GM21737 (cell line): ENCODE results near the gene EDN2.

Experiments
- ATAC-seq: cut with Tn5 transposase; IDR thresholded peaks from one replicate; pipeline ENCODE4 v1.9.1; 2021; ENCODE audit warnings: mild to moderate bottlenecking, moderate library complexity; ENCODE audit not compliant: unreplicated experiment

EDN2 gene

GRCh38 chr1:41486053-41486370, 1.5 kb upstream of the EDN2 start:
- ATAC-seq, result no peak

GRCh38 chr1:41485605-41486004, 1.1 kb upstream of the EDN2 start:
- no peak for ATAC-seq

GRCh38 chr1:41483960-41484401, 502 bp downstream of the EDN2 start:
- no peak for ATAC-seq

- no peak for ATAC-seq
Measured at GRCh38 chr1:41483001-41483850, 1.3 kb downstream of the EDN2 start.

GRCh38 chr1:41482001-41482765, 2.3 kb downstream of the EDN2 start:
- no peak for ATAC-seq

GRCh38 chr1:41481109-41481775, 3.2 kb downstream of the EDN2 start:
- no peak for ATAC-seq

GRCh38 chr1:41480204-41481108, 4.0 kb downstream of the EDN2 start:
- no peak for ATAC-seq

- no peak for ATAC-seq
Measured at GRCh38 chr1:41479808-41480160, 4.7 kb downstream of the EDN2 start.

GRCh38 chr1:41479000-41479807, 5.3 kb downstream of the EDN2 start:
- no peak for ATAC-seq

- ATAC-seq, result no peak
Measured at GRCh38 chr1:41478118-41478748, 6.2 kb downstream of the EDN2 start.

GRCh38 chr1:41476807-41477361, 7.6 kb downstream of the EDN2 start:
- ATAC-seq, result no peak

- ATAC-seq, result no peak
Measured at GRCh38 chr1:41475859-41476567, 8.5 kb downstream of the EDN2 start.

GRCh38 chr1:41475346-41475745, 9.1 kb downstream of the EDN2 start:
- no peak for ATAC-seq

- no peak for ATAC-seq
Measured at GRCh38 chr1:41474490-41475271, 9.8 kb downstream of the EDN2 start.

- no peak for ATAC-seq
Measured at GRCh38 chr1:41473738-41474362, 10.6 kb downstream of the EDN2 start.

- ATAC-seq, result no peak
Measured at GRCh38 chr1:41471658-41472057, 12.8 kb downstream of the EDN2 start.

GRCh38 chr1:41469706-41470105, 14.8 kb downstream of the EDN2 start:
- ATAC-seq, result no peak
